Activated CD4-positive, alpha-beta T cell treated with anti-CD3 and anti-CD28 coated beads for 36 hours (primary cell): ENCODE measurements around the gene STAT3. TPM values are rescaled to one million over a fixed set of nuclear protein-coding genes. Genes with fewer than 3 reads are reported as not detected.
A peak's percentile ranks its signal among the peaks of the same experiment; 100 is the strongest.
"Not testable (repeated sequence)": the region's sequence is repeated elsewhere in the genome, so short reads cannot be mapped to it uniquely, and the experiment has no call there.

Experiments used
- ATAC-seq: fragments of 200-7000 bp; cut with Tn5 transposase; one replicate; pipeline ENCODE4 v1.10.0; 2021; ENCODE audit warnings: mild to moderate bottlenecking, moderate library complexity
- CTCF ChIA-PET: fragments of 350-600 bp; sonication (Branson Sonifier 250); formaldehyde crosslinking; loops from one replicate; lab custom pipeline; 2021; ENCODE audit warnings: antibody characterized with exemption; lab: Charles Lee
- POLR2A ChIA-PET: fragments of 350-600 bp; sonication (Branson Sonifier 250); formaldehyde crosslinking; loops from one replicate; lab custom pipeline; 2021; ENCODE audit warnings: antibody characterized with exemption, inconsistent platforms; lab: Charles Lee
- DNase-seq: peaks from one replicate; pipeline ENCODE4 v3.0.0-alpha.2; 2020
- H3K27ac Mint-ChIP-seq: one replicate; pipeline ENCODE4 v1.8.0; 2021; ENCODE audit warnings: mixed read lengths
- H3K27me3 Mint-ChIP-seq: one replicate; pipeline ENCODE4 v1.8.0; 2021; ENCODE audit warnings: mixed read lengths
- H3K36me3 Mint-ChIP-seq: one replicate; pipeline ENCODE4 v1.8.0; 2021; ENCODE audit warnings: low read depth, mixed read lengths
- H3K4me1 Mint-ChIP-seq: one replicate; pipeline ENCODE4 v1.8.0; 2021; ENCODE audit warnings: mixed read lengths
- H3K4me3 Mint-ChIP-seq: one replicate; pipeline ENCODE4 v1.8.0; 2021; ENCODE audit warnings: mild to moderate bottlenecking, moderate library complexity, mixed read lengths
- H3K9me3 Mint-ChIP-seq: one replicate; pipeline ENCODE4 v1.8.0; 2021; ENCODE audit warnings: low read depth, mixed read lengths
- intact Hi-C, 2 experiments: fragments of 100-400 bp; cut with DNase I in 1 of 2; cut with micrococcal nuclease in 1 of 2; formaldehyde crosslinking; loops; one replicate each; pipeline versions ENCODE4 v1.14.2 to v1.15.1; 2022 to 2024; cut with DNase I, micrococcal nuclease
- total RNA-seq, 2 experiments: library from RNA; stranded (reverse); gene quantifications; one replicate each; pipeline ENCODE4 v1.2.3, GENCODE V29; 2021

STAT3 gene
- total RNA-seq, 2 experiments from 2014 or later, result 332 to 345 TPM

DNA sequence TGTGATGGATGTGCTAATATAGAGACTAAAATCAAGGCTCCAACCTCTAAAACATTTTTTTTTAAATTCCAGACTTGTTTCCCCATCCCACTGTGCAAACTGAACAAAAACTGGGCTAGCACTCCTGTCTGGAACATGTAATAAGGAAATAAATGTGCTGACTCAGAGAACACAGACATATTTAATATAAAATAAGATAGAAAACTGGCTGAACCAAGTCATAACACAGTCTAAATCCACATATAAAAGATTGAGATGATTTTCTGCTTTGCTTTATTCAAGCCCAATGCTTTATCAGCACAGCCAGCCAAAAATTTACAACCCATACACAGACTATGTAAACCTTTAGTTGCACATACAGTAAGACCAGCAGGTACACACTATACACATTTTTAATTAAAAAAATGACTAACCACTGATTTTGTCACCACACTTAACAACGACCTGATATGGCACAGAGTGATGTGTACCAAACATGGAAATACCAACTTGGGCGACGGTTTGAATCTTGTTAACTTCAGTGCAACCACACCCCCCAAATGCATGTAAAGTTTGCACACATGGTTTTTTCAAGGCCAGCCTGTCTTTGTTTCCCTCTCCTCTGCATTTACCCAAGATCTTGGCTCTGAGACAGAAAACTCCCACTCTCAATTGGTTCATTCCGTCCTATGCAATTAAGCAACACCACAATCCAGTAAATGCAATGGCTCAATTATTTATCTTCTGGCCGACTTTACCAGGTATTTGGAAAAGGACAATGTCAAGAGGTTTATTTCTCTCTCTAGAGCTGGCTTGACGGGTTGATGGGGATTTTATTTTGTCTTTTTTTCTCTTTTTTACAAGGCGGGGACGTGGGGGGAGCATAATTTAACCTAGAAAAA, 1.2 kb downstream of the STAT3 start:
- peak overlapping the region; percentile 95 for H3K4me3 Mint-ChIP-seq
- H3K36me3 Mint-ChIP-seq, result peaks cover 51% of the 10 kb centered on the region
- POLR2A ChIA-PET, result interaction anchor here (0.7 kb wide), 2 partner anchors 44 to 85 kb away, joined by 4 to 9 read pairs; no protein-coding TSS in a partner anchor
- peak overlapping the region; percentile 100 for H3K27ac Mint-ChIP-seq
- peaks cover 59% of the 10 kb centered on the region for H3K4me1 Mint-ChIP-seq
- peaks cover 2% of the 10 kb centered on the region for H3K9me3 Mint-ChIP-seq
- ATAC-seq (no peak), DNase-seq (peak; percentile 35)
- H3K27me3 Mint-ChIP-seq, result no peaks in the 10 kb centered on the region
- CTCF ChIA-PET, result interaction anchor here (0.7 to 3.4 kb wide), 2 partner anchors 12 to 186 kb away, joined by 4 to 18 read pairs; no protein-coding TSS in a partner anchor
- intact Hi-C loops, result loop anchor here in 1 of 2 experiments (5.0 kb wide), 2 partner anchors 65 to 120 kb away; no protein-coding TSS in a partner anchor

DNA sequence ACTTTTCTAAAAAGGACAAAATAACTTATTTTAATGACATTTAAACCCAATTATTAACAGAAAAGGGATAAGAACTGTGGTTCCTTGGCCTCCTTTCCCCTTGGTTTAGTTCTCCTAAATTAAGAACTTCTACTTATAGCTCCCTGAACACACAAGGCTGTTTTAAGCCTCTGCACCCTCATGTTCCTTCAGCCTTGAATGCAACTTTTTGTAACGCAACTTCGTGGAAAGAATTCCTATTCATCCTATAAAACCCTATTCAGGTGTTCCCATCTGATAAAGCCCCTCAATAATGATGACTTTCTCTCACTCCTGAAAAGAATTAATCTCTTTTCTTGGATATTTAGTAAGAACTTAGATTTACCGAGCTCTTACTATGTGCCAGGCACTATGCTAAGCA, 6.3 kb downstream of the STAT3 start:
- intact Hi-C loops, result no loop called here
- peaks cover 58% of the 10 kb centered on the region for H3K36me3 Mint-ChIP-seq
- H3K4me1 Mint-ChIP-seq, result peaks cover 82% of the 10 kb centered on the region
- no peak overlapping the region for H3K27ac Mint-ChIP-seq
- POLR2A ChIA-PET, result interaction anchor here (0.7 to 1.0 kb wide), 2 partner anchors 46 to 115 kb away, joined by 4 read pairs; no protein-coding TSS in a partner anchor
- DNase-seq (no peak), ATAC-seq (no peak)
- H3K9me3 Mint-ChIP-seq, result peaks cover 2% of the 10 kb centered on the region
- H3K4me3 Mint-ChIP-seq, result no peak overlapping the region
- H3K27me3 Mint-ChIP-seq, result no peaks in the 10 kb centered on the region
- CTCF ChIA-PET, result interaction anchor here (1.0 kb wide), 1 partner anchor 70 kb away, joined by 5 read pairs; no protein-coding TSS in a partner anchor

DNA sequence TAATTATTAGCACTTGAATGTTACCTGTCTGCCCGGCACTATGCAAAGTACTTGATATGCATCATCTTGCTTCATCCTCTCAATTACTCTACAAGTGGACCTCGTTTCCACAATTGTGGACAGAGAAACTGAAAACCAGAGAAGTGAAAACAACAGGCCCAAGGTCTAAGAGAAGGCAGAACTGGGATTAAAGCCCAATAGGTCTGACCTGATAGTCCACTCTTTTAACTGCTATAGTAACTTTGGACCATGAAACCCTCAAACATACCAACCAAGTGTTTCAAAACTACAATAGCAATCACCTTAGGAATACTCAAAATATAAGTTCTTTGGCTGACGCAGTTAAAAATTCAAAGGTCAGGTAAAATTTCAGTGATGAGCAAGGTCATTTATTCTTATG, 7.3 kb downstream of the STAT3 start:
- peak overlapping the region; percentile 34 for H3K4me3 Mint-ChIP-seq
- intact Hi-C loops, result no loop called here
- CTCF ChIA-PET, result interaction anchor here (0.7 kb wide), 1 partner anchor 11 kb away, joined by 4 read pairs; no protein-coding TSS in a partner anchor
- POLR2A ChIA-PET, result interaction anchor here (0.7 to 1.7 kb wide), 3 partner anchors 40 to 133 kb away, joined by 3 to 8 read pairs (median 4); no protein-coding TSS in a partner anchor
- H3K27me3 Mint-ChIP-seq, result no peaks in the 10 kb centered on the region
- H3K9me3 Mint-ChIP-seq, result no peaks in the 10 kb centered on the region
- peaks cover 76% of the 10 kb centered on the region for H3K4me1 Mint-ChIP-seq
- DNase-seq (no peak), ATAC-seq (no peak)
- H3K27ac Mint-ChIP-seq, result peak overlapping the region; percentile 65
- H3K36me3 Mint-ChIP-seq, result peaks cover 48% of the 10 kb centered on the region

DNA sequence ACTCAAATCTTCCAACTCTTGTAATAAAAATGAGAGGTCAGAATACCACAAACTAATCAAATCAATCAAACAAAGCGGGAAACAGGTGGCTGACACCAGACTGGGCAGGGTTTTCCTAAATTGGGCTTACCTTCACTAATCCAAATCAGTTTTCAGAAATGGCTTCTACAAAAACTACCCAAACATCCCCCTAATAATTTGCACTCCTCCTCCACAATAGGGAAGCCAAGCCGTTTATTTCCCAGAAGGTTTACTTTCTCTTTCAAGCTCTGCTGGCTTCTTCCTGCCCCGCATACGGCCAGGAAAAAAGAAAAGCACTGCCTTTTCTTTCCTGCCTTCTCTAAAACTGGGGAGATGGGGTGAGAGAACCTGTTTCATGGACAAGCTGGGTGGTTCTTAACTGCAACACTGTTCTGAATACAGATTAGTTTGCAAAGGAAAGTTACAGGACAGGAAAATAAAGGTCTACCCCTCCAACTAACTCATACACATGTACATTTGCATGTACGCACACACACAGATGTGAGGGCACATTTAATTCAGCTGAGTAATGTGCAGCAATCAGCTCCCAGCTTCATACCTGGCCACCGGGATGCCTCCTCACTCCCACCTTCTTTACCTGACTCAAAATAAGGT, 9.2 kb downstream of the STAT3 start:
- peaks cover 38% of the 10 kb centered on the region for H3K36me3 Mint-ChIP-seq
- ChIA-PET POLR2A (interaction anchor here (0.6 to 2.2 kb wide), 3 partner anchors 9 to 128 kb away, joined by 3 to 8 read pairs (median 7); partner anchors contain the start of gene STAT3), CTCF (interaction anchor here (0.6 to 1.6 kb wide), 8 partner anchors 9 to 73 kb away, joined by 3 to 8 read pairs (median 4); partner anchors contain the start of gene STAT3)
- H3K9me3 Mint-ChIP-seq, result no peaks in the 10 kb centered on the region
- peak overlapping the region; percentile 64 for H3K4me3 Mint-ChIP-seq
- no peaks in the 10 kb centered on the region for H3K27me3 Mint-ChIP-seq
- peak overlapping the region; percentile 88 for H3K27ac Mint-ChIP-seq
- peaks cover 74% of the 10 kb centered on the region for H3K4me1 Mint-ChIP-seq
- intact Hi-C loops, result loop anchor here (1.0 to 2.0 kb wide), 3 partner anchors 9 to 42 kb away; partner anchors contain the start of gene STAT3 (in 1 of the 2)
- DNase-seq (peak; percentile 35), ATAC-seq (peak; percentile 76)

DNA sequence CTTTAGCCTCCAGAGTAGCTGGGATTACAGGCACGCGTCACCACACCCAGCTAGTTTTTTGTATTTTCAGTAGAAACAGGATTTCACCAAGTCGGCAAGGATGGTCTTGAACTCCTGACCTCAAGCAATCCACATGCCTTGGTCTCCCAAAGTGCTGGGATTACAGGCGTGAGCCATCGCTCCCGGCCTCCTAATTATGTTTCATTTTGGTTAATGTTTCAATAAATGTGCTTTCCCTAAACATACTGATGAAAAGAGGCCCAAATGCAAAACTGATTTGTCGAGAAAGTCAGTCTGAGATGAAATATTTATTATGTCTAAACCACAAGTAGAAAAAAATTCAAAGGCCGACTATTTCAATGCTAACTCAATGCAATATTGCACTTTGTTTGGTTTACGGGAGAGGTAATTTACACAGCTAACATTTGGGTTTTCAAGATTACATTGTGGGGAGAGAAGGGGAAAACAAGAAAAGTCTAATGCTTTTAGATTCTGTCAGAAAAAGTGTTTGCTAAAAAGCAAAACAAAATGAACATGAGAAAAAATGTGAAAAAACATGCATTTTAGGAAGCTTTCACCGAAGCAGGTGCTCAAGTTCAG, 9.8 kb downstream of the STAT3 start:
- ChIA-PET POLR2A (interaction anchor here (0.6 to 2.2 kb wide), 2 partner anchors 10 to 128 kb away, joined by 3 to 7 read pairs; partner anchors contain the start of gene STAT3), CTCF (interaction anchor here (0.6 to 1.6 kb wide), 6 partner anchors 23 to 74 kb away, joined by 3 to 4 read pairs (median 3); no protein-coding TSS in a partner anchor)
- Mint-ChIP-seq H3K27me3 (no peaks in the 10 kb centered on the region), H3K36me3 (peaks cover 39% of the 10 kb centered on the region), H3K4me1 (peaks cover 74% of the 10 kb centered on the region), H3K9me3 (no peaks in the 10 kb centered on the region), H3K27ac (peak overlapping the region; percentile 88), H3K4me3 (peak overlapping the region; percentile 64)
- DNase-seq (no peak), ATAC-seq (peak; percentile 15)
- intact Hi-C loops, result loop anchor here in 1 of 2 experiments (2.0 kb wide), 1 partner anchor 42 kb away; no protein-coding TSS in a partner anchor

DNA sequence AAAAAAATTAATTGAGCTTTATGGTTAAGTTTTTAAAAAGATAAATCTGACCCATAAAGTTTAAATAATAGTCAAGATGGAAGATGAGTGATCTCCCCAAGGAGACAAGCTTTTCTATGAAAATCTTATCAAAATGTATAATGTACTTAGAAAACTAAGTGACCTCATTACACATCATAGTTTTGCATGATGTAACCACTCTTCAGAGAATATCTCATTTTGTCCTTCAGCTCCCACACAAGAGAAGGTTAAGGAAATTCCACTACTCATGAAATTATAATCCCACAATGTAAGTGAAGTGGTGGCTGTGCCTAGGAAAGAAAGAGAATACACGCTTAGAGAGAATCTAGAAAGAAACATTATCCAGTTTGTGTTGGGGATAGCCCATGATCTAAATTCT, 14.3 kb downstream of the STAT3 start:
- POLR2A ChIA-PET, result interaction anchor here (0.8 kb wide), 1 partner anchor 15 kb away, joined by 3 read pairs; the partner anchor contains the start of gene STAT3
- peak; percentile 44 for ATAC-seq
- no peak overlapping the region for H3K4me3 Mint-ChIP-seq
- H3K36me3 Mint-ChIP-seq, result peaks cover 50% of the 10 kb centered on the region
- peaks cover 4% of the 10 kb centered on the region for H3K9me3 Mint-ChIP-seq
- CTCF ChIA-PET, result interaction anchor here (0.9 to 1.1 kb wide), 2 partner anchors 52 to 151 kb away, joined by 3 to 4 read pairs; no protein-coding TSS in a partner anchor
- H3K4me1 Mint-ChIP-seq, result peaks cover 61% of the 10 kb centered on the region
- intact Hi-C loops, result no loop called here
- no peak for DNase-seq
- peak overlapping the region; percentile 55 for H3K27ac Mint-ChIP-seq
- H3K27me3 Mint-ChIP-seq, result no peaks in the 10 kb centered on the region

DNA sequence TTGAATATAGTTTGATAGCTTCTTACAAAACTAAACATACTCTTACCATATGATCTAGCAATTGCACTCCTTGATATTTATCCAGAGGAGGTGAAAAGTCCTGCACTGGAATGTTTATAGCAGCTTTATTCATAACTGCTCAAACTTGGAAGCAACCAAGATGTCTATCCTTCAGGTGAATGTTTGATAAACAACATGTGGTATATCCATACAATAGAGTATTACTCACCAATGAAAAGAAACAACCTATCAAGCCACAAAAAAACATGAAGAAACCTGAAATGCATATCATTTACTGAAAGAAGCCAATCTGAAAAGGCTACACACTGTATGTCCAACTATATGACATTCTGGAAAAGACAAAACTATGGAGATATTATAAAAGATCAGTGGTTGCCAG, 16.1 kb downstream of the STAT3 start:
- Mint-ChIP-seq H3K27me3 (no peaks in the 10 kb centered on the region), H3K36me3 (peaks cover 43% of the 10 kb centered on the region), H3K4me1 (peaks cover 57% of the 10 kb centered on the region), H3K9me3 (peaks cover 4% of the 10 kb centered on the region), H3K27ac (no peak overlapping the region), H3K4me3 (no peak overlapping the region)
- ATAC-seq, result no peak
- POLR2A ChIA-PET, result no interaction called here
- intact Hi-C loops, result no loop called here
- DNase-seq, result no peak
- CTCF ChIA-PET, result interaction anchor here (1.0 kb wide), 1 partner anchor 50 kb away, joined by 3 read pairs; no protein-coding TSS in a partner anchor

DNA sequence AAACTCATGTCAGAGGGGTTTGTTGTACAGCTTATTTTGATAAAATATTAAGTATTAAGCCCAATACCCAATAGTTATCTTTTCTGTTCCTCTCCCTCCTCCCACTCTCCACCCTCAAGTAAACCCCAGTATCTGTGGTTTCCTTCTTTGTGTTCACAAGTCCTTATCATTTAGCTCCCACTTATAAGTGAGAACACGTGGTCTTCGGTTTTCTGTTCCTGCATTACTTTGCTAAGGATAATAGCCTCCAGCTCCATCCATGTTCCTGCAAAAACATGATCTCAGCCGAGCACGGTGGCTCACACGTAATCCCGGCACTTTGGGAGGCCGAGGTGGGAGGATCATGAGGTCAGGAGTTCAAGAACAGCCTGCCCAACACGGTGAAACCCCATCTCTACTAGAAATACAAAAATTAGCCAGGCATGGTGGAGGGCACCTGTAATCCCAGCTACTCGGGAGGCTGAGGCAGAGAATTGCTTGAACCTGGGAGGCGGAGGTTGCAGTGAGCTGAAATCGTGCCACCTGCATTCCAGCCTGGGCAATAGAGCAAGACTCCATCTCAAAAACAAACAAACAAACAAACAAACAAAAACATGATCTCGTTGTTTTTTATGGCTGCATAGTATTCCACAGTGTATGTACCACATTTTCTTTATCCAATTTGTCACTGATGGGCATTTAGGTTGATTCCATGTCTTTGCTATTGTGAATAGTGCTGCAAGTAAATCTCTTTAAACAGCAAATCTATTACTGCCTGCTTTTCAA, 19.3 kb downstream of the STAT3 start:
- POLR2A ChIA-PET, result interaction anchor here (0.6 to 1.2 kb wide), 6 partner anchors 11 to 335 kb away, joined by 3 to 7 read pairs (median 4); no protein-coding TSS in a partner anchor
- Mint-ChIP-seq H3K36me3 (peaks cover 52% of the 10 kb centered on the region), H3K4me1 (peaks cover 66% of the 10 kb centered on the region)
- H3K9me3 Mint-ChIP-seq, intact Hi-C loops, DNase-seq, H3K4me3 Mint-ChIP-seq, H3K27ac Mint-ChIP-seq, ATAC-seq, H3K27me3 Mint-ChIP-seq: not testable (repeated sequence)
- CTCF ChIA-PET, result interaction anchor here (0.5 to 2.1 kb wide), 8 partner anchors 10 to 1276 kb away, joined by 3 to 6 read pairs (median 4); partner anchors contain the start of gene STAT3

DNA sequence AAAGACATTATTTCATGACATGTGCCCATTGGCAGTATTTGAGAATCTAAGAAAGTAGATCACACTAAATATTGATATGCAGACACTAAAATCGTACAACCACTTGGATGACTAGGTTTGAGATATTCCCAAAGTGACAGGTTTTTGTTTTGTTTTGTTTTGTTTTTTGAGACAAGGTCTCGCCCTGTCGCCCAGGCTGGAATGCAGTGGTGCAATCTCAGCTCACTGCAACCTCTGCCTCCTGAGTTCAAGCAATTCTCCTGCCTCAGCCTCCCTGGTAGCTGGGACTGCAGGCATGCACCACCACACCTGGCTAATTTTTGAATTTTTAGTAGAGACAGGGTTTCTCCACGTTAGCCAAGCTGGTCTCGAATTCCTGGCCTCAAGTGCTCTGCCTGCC, 19.9 kb downstream of the STAT3 start:
- DNase-seq, intact Hi-C loops: not testable (repeated sequence)

More for the DNA sequence above, 19.9 kb downstream of the STAT3 start:
- POLR2A ChIA-PET, result interaction anchor here (0.6 kb wide), 1 partner anchor 11 kb away, joined by 5 read pairs; no protein-coding TSS in a partner anchor
- CTCF ChIA-PET, result interaction anchor here (0.6 to 2.1 kb wide), 6 partner anchors 10 to 100 kb away, joined by 3 to 6 read pairs (median 4); partner anchors contain the start of gene STAT3
- H3K4me1 Mint-ChIP-seq, result peaks cover 69% of the 10 kb centered on the region
- H3K9me3 Mint-ChIP-seq, ATAC-seq, H3K27ac Mint-ChIP-seq, H3K27me3 Mint-ChIP-seq, H3K4me3 Mint-ChIP-seq: not testable (repeated sequence)
- H3K36me3 Mint-ChIP-seq, result peaks cover 53% of the 10 kb centered on the region
